K562 (cell line): ENCODE results near the gene GNG14. TPM values are rescaled to one million over a fixed set of nuclear protein-coding genes. Genes with fewer than 3 reads are reported as not detected.
A peak's percentile ranks its signal among the peaks of the same experiment; 100 is the strongest.

Experiments
- CHCHD3 ChIP-seq: fragments of 250-450 bp; sonication (Bioruptor Pico); IDR thresholded peaks from 2 replicates; pipeline ENCODE4 v2.1.2; 2022; ENCODE audit warnings: mild to moderate bottlenecking
- CREM ChIP-seq: IDR thresholded peaks from 2 replicates; pipeline ENCODE4 v1.6.1; 2014; ENCODE audit warnings: antibody characterized with exemption, low read depth
- EGR1 ChIP-seq: fragments of 450-650 bp; conservative IDR thresholded peaks from 2 replicates; pipeline ENCODE4 v1.6.1; 2017; ENCODE audit warnings: mild to moderate bottlenecking
- ELF1 ChIP-seq: fragments of 200-800 bp; sonication (Bioruptor generic); IDR thresholded peaks from 2 replicates; pipeline ENCODE4 v1.6.1; 2016; ENCODE audit warnings: missing genetic modification characterization, missing compliant biosample characterization
- FOXP1 ChIP-seq: sonication (generic); formaldehyde crosslinking; IDR thresholded peaks from 2 replicates; pipeline ENCODE4 v1.8.0; 2022; ENCODE audit warnings: mild to moderate bottlenecking, missing genetic modification reagents
- KDM2B ChIP-seq: fragments of 250-450 bp; sonication (Bioruptor Pico); IDR thresholded peaks from 2 replicates; pipeline ENCODE4 v1.8.0; 2021; ENCODE audit warnings: mild to moderate bottlenecking, moderate library complexity
- LCOR ChIP-seq: sonication (generic); formaldehyde crosslinking; IDR thresholded peaks from 2 replicates; pipeline ENCODE4 v1.8.0; 2022; ENCODE audit warnings: mild to moderate bottlenecking, missing genetic modification reagents
- NCOA6 ChIP-seq: fragments of 450-650 bp; IDR thresholded peaks from 2 replicates; pipeline ENCODE4 v1.6.1; 2017; ENCODE audit warnings: mild to moderate bottlenecking
- RBM14 ChIP-seq: fragments of 200-400 bp; formaldehyde crosslinking; IDR thresholded peaks from 2 replicates; pipeline ENCODE4 v1.6.1; 2018; ENCODE audit warnings: low read depth, mild to moderate bottlenecking, low read length, moderate library complexity, borderline replicate concordance; ENCODE audit not compliant: insufficient read depth
- ZBED1 ChIP-seq: IDR thresholded peaks from 2 replicates; pipeline ENCODE4 v1.6.1; 2014
- ZNF583 ChIP-seq: fragments of 250-450 bp; sonication (Bioruptor Pico); IDR thresholded peaks from 2 replicates; pipeline ENCODE4 v1.4.0; 2020
- polyA plus RNA-seq, 8 experiments: library from polyadenylated mRNA; depleted of rRNA in 4 of 8; stranded (reverse) in 5 of 8; unstranded in 3 of 8; fragments of >200 nt; fragmentation: Nextera tagmentation in 2 of 8; fragmentation: Illumina TruSeq in 1 of 8; extraction: Ambion mirVana in 2 of 8; extraction: Trizol in 1 of 8; gene quantifications; 2 replicates each; pipeline versions ENCODE4 v1.2.1 to v1.2.3, GENCODE V29; 2011 to 2014; ENCODE audit warnings: inconsistent platforms in 1 of 8, missing spikeins in 1 of 8
- total RNA-seq, 7 experiments: library from RNA; depleted of rRNA in 6 of 7; stranded (reverse); fragments of >200 nt in 6 of 7; fragmentation: Illumina TruSeq in 2 of 7; extraction: Trizol in 2 of 7; gene quantifications; 2 replicates each; pipeline versions ENCODE4 v1.2.1 to v1.2.3, GENCODE V29; 2011 to 2021; ENCODE audit warnings: low replicate concordance in 1 of 7
- TF ChIP-seq, protein P1 (sequence below): fragments of 450-650 bp; IDR thresholded peaks from 2 replicates; pipeline ENCODE4 v1.6.1; 2016; ENCODE audit warnings: mild to moderate bottlenecking, moderate library complexity
- TF ChIP-seq, protein P2 (sequence below): sonication (generic); formaldehyde crosslinking; IDR thresholded peaks from 2 replicates; pipeline ENCODE4 v1.8.0; 2022; ENCODE audit warnings: mild to moderate bottlenecking, missing genetic modification reagents
- TF ChIP-seq, protein P3 (sequence below): fragments of 450-650 bp; IDR thresholded peaks from 2 replicates; pipeline ENCODE4 v1.6.1; 2018; ENCODE audit warnings: mild to moderate bottlenecking, low read depth; ENCODE audit not compliant: partially characterized antibody
- TF ChIP-seq, protein P4 (sequence below), 2 experiments: fragments of 200-800 bp in 1 of 2; sonication (Bioruptor generic) in 1 of 2; sonication (generic) in 1 of 2; formaldehyde crosslinking in 1 of 2; IDR thresholded peaks in 1 of 2; conservative IDR thresholded peaks in 1 of 2; 2 replicates each; pipeline versions ENCODE4 v1.5.0 to v1.6.1; 2016 to 2020; ENCODE audit warnings: missing compliant biosample characterization in 1 of 2, missing genetic modification characterization in 1 of 2, missing genetic modification reagents in 1 of 2

GNG14 gene
- total and polyA plus RNA-seq, 9 of the 15 experiments (the other 6 are each of a cell fraction or from before 2014, with no cell fraction given): not detected

DNA sequence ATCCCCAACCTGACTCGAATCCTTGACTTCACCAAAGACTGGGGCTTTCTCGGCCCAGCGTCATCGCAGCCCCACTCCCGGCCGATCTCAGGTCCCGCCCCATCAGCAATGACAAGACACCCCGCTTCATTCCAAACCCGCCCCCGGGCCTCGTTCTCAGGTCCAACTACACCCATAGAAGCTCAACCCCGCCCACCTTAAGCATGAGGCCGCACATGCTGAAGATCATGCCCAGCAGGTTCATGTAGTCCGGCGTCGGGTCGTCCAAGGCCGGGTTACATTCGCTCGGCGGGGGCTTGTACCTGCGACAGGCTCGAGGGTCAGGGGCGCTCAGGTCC, 18.9 kb upstream of the GNG14 start (continued):
- TF ChIP-seq, protein P1, sequence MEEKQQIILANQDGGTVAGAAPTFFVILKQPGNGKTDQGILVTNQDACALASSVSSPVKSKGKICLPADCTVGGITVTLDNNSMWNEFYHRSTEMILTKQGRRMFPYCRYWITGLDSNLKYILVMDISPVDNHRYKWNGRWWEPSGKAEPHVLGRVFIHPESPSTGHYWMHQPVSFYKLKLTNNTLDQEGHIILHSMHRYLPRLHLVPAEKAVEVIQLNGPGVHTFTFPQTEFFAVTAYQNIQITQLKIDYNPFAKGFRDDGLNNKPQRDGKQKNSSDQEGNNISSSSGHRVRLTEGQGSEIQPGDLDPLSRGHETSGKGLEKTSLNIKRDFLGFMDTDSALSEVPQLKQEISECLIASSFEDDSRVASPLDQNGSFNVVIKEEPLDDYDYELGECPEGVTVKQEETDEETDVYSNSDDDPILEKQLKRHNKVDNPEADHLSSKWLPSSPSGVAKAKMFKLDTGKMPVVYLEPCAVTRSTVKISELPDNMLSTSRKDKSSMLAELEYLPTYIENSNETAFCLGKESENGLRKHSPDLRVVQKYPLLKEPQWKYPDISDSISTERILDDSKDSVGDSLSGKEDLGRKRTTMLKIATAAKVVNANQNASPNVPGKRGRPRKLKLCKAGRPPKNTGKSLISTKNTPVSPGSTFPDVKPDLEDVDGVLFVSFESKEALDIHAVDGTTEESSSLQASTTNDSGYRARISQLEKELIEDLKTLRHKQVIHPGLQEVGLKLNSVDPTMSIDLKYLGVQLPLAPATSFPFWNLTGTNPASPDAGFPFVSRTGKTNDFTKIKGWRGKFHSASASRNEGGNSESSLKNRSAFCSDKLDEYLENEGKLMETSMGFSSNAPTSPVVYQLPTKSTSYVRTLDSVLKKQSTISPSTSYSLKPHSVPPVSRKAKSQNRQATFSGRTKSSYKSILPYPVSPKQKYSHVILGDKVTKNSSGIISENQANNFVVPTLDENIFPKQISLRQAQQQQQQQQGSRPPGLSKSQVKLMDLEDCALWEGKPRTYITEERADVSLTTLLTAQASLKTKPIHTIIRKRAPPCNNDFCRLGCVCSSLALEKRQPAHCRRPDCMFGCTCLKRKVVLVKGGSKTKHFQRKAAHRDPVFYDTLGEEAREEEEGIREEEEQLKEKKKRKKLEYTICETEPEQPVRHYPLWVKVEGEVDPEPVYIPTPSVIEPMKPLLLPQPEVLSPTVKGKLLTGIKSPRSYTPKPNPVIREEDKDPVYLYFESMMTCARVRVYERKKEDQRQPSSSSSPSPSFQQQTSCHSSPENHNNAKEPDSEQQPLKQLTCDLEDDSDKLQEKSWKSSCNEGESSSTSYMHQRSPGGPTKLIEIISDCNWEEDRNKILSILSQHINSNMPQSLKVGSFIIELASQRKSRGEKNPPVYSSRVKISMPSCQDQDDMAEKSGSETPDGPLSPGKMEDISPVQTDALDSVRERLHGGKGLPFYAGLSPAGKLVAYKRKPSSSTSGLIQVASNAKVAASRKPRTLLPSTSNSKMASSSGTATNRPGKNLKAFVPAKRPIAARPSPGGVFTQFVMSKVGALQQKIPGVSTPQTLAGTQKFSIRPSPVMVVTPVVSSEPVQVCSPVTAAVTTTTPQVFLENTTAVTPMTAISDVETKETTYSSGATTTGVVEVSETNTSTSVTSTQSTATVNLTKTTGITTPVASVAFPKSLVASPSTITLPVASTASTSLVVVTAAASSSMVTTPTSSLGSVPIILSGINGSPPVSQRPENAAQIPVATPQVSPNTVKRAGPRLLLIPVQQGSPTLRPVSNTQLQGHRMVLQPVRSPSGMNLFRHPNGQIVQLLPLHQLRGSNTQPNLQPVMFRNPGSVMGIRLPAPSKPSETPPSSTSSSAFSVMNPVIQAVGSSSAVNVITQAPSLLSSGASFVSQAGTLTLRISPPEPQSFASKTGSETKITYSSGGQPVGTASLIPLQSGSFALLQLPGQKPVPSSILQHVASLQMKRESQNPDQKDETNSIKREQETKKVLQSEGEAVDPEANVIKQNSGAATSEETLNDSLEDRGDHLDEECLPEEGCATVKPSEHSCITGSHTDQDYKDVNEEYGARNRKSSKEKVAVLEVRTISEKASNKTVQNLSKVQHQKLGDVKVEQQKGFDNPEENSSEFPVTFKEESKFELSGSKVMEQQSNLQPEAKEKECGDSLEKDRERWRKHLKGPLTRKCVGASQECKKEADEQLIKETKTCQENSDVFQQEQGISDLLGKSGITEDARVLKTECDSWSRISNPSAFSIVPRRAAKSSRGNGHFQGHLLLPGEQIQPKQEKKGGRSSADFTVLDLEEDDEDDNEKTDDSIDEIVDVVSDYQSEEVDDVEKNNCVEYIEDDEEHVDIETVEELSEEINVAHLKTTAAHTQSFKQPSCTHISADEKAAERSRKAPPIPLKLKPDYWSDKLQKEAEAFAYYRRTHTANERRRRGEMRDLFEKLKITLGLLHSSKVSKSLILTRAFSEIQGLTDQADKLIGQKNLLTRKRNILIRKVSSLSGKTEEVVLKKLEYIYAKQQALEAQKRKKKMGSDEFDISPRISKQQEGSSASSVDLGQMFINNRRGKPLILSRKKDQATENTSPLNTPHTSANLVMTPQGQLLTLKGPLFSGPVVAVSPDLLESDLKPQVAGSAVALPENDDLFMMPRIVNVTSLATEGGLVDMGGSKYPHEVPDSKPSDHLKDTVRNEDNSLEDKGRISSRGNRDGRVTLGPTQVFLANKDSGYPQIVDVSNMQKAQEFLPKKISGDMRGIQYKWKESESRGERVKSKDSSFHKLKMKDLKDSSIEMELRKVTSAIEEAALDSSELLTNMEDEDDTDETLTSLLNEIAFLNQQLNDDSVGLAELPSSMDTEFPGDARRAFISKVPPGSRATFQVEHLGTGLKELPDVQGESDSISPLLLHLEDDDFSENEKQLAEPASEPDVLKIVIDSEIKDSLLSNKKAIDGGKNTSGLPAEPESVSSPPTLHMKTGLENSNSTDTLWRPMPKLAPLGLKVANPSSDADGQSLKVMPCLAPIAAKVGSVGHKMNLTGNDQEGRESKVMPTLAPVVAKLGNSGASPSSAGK: peak; percentile 80
- TF ChIP-seq RBM14 (no peak), FOXP1 (0 out of 2 replicates have a peak, but pooled peaks have one; percentile 55), EGR1 (peak; percentile 22), ELF1 (tag) (no peak), ZBED1 (no peak), LCOR (CRISPR knock-in tag) (0 out of 2 replicates have a peak, but pooled peaks have one; percentile 8), ZNF583 (CRISPR knock-in tag) (no peak), KDM2B (CRISPR knock-in tag) (no peak), NCOA6 (no peak), CREM (0 out of 2 replicates have a peak, but pooled peaks have one; percentile 14), CHCHD3 (CRISPR knock-in tag) (0 out of 2 replicates have a peak, but pooled peaks have one; percentile 21)
- TF ChIP-seq, protein P2, sequence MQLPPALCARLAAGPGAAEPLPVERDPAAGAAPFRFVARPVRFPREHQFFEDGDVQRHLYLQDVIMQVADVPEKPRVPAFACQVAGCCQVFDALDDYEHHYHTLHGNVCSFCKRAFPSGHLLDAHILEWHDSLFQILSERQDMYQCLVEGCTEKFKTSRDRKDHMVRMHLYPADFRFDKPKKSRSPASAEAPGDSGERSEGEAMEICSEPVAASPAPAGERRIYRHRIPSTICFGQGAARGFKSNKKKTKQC (CRISPR knock-in tag): peak; percentile 67
- TF ChIP-seq, protein P3, sequence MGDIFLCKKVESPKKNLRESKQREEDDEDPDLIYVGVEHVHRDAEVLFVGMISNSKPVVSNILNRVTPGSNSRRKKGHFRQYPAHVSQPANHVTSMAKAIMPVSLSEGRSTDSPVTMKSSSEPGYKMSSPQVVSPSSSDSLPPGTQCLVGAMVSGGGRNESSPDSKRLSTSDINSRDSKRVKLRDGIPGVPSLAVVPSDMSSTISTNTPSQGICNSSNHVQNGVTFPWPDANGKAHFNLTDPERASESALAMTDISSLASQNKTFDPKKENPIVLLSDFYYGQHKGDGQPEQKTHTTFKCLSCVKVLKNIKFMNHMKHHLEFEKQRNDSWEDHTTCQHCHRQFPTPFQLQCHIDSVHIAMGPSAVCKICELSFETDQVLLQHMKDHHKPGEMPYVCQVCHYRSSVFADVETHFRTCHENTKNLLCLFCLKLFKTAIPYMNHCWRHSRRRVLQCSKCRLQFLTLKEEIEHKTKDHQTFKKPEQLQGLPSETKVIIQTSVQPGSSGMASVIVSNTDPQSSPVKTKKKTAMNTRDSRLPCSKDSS: no peak
- TF ChIP-seq, protein P4, sequence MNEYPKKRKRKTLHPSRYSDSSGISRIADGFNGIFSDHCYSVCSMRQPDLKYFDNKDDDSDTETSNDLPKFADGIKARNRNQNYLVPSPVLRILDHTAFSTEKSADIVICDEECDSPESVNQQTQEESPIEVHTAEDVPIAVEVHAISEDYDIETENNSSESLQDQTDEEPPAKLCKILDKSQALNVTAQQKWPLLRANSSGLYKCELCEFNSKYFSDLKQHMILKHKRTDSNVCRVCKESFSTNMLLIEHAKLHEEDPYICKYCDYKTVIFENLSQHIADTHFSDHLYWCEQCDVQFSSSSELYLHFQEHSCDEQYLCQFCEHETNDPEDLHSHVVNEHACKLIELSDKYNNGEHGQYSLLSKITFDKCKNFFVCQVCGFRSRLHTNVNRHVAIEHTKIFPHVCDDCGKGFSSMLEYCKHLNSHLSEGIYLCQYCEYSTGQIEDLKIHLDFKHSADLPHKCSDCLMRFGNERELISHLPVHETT (CRISPR knock-in tag; conservative IDR thresholded peaks at IDR 0.05 in 1 of 2, IDR thresholded peaks at IDR 0.05 in 1 of 2): no peak
